A549 (cell line): ENCODE results near the gene UST.

Experiments
- JUNB ChIP-seq: fragments of >200 bp; sonication (Bioruptor Twin); formaldehyde crosslinking; IDR thresholded peaks from 2 replicates; pipeline ENCODE4 v1.6.1; 2016
- MAFK ChIP-seq: fragments of 450-650 bp; IDR thresholded peaks from 2 replicates; pipeline ENCODE4 v1.6.1; 2014; ENCODE audit not compliant: partially characterized antibody

GRCh38 chr6:148749674-148750073 lies 2.8 kb downstream of the UST start:
- TF ChIP-seq JUNB (no peak), MAFK (no peak)
